Measurements from ENCODE around the gene FCAR.

FCAR gene

GRCh38 chr19:54896036-54896435 is 22.0 kb downstream of the FCAR start:
- TF ChIP-seq NFIC (IDR thresholded peaks at IDR 0.05) (no peak), ZBTB7A (IDR thresholded peaks at IDR 0.05; ENCODE audit: low read depth) (no peak), RAD21 (IDR thresholded peaks at IDR 0.05; ENCODE audit: low read depth) (no peak), TEAD4 (IDR thresholded peaks at IDR 0.05) (no peak)
- TF ChIP-seq, protein P1, sequence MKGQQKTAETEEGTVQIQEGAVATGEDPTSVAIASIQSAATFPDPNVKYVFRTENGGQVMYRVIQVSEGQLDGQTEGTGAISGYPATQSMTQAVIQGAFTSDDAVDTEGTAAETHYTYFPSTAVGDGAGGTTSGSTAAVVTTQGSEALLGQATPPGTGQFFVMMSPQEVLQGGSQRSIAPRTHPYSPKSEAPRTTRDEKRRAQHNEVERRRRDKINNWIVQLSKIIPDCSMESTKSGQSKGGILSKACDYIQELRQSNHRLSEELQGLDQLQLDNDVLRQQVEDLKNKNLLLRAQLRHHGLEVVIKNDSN (IDR thresholded peaks at IDR 0.05) = no peak

DNA sequence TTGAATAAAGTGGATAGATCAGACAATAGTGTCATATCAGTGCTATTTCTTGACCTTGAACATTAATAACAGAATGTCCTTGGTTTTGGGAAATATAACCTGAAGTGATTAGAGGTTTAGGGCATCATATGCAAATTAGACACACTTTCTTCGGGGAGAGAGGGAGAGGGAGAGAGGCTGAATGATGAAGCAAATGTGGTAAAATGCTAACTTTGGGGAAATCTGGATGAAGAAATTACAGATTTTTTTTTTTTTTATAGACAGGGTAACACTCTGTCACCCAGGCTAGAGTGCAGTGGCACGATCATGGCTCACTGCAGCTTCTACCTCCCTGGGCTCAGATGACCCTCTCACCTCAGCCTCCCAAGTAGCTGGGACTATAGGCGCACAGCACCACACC is 28.0 kb downstream of the FCAR start:
- TF ChIP-seq TEAD4 (IDR thresholded peaks at IDR 0.05) (no peak), REST (IDR thresholded peaks at IDR 0.05; ENCODE audit: low read depth) (no peak), CREB1 (IDR thresholded peaks at IDR 0.05; ENCODE audit: low read depth) (no peak), NFIC (IDR thresholded peaks at IDR 0.05) (no peak), ZBTB7A (IDR thresholded peaks at IDR 0.05; ENCODE audit: low read depth) (no peak), TCF12 (IDR thresholded peaks at IDR 0.05; ENCODE audit: low read depth) (no peak), EP300 (IDR thresholded peaks at IDR 0.05; ENCODE audit: borderline replicate concordance) (no peak), CEBPB (IDR thresholded peaks at IDR 0.05) (no peak)
- TF ChIP-seq, protein P1 (IDR thresholded peaks at IDR 0.05) = no peak

DNA sequence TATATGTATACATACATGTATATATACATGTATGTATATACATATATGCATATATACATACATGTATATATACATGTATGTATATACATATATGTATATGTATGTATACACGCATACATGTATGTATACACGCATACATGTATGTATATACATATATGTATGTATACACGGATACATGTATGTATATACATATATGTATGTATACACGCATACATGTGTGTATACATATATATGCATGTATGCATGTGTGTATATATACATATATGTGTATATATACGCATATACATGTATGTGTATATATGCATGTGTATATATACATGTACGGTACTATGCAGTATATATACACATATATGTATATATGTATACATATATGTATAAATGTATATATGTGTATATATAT is 29.3 kb downstream of the FCAR start:
- TF ChIP-seq, protein P2, sequence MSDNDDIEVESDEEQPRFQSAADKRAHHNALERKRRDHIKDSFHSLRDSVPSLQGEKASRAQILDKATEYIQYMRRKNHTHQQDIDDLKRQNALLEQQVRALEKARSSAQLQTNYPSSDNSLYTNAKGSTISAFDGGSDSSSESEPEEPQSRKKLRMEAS (IDR thresholded peaks at IDR 0.05) = no peak
- TF ChIP-seq FOXM1 (IDR thresholded peaks at IDR 0.05; ENCODE audit: borderline replicate concordance, low read depth) (no peak), CREB1 (IDR thresholded peaks at IDR 0.05; ENCODE audit: low read depth) (no peak), RAD21 (IDR thresholded peaks at IDR 0.05; ENCODE audit: low read depth) (no peak), EGR1 (IDR thresholded peaks at IDR 0.05) (no peak), TEAD4 (IDR thresholded peaks at IDR 0.05) (no peak), TCF12 (IDR thresholded peaks at IDR 0.05; ENCODE audit: low read depth) (no peak), TAF1 (IDR thresholded peaks at IDR 0.05; ENCODE audit: low read depth) (no peak), REST (IDR thresholded peaks at IDR 0.05; ENCODE audit: low read depth) (no peak), CEBPB (IDR thresholded peaks at IDR 0.05) (no peak), EP300 (IDR thresholded peaks at IDR 0.05; ENCODE audit: borderline replicate concordance) (no peak)
- TF ChIP-seq, protein P1 (IDR thresholded peaks at IDR 0.05) = no peak

DNA sequence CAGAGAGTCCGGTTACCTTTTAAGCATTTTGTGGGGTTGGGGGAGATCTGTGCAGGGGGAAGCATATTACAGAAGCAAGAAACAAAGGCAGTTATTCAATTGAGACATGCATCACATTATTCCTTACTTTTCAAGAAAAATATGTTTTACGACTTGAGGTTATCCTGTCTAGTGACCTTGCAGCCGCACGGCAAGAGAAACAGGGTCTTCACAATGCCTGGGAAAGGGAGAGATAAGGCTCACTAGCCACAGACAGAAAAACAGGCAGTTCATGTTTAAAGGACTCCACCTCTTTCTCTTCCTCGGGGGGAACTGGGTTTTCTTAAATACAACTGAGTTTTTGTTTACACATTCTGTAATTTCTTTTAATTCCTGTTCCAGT is 31.4 kb downstream of the FCAR start:
- TF ChIP-seq CEBPB (IDR thresholded peaks at IDR 0.05) (no peak), REST (IDR thresholded peaks at IDR 0.05; ENCODE audit: low read depth) (no peak), EGR1 (IDR thresholded peaks at IDR 0.05) (no peak), ZBTB7A (IDR thresholded peaks at IDR 0.05; ENCODE audit: low read depth) (no peak), EP300 (IDR thresholded peaks at IDR 0.05; ENCODE audit: borderline replicate concordance) (no peak), TAF1 (IDR thresholded peaks at IDR 0.05; ENCODE audit: low read depth) (no peak)

DNA sequence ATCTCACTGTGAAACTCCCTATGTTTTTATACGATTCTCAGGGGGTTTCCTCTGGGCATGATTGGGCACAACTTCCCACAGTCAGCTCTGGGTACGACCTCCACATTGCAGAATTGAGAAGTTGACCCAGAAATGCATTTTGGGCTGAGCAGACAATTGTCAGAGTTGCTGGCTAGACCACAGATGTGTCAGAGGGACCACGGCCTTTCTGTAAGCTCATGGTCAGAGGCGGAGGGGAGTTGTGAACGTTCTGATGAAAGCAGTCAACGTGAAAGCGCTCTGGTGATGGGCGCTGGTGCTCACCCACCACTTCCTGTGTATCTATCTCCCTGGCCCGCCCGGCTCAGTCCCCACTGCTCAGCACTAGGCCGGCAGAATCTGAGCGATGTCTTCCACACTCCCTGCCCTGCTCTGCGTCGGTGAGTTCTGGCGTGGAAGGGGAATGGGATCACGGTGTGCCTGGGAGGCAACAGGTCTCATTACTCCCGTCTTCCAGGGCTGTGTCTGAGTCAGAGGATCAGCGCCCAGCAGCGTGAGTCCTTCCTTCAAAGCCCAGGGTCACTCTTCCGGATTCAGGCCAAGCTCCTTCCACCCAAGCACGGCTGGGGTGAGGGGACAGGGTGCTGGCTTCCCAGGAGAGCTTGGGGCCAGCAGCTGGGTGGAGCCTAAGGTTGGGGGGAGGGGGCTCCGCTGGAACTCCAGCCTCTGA is 31.9 kb downstream of the FCAR start, which contains the start of gene NCR1:
NCR1 (plus strand) TSS at position 346 of the 709 bp plus-strand sequence; CDS start at position 386, 40 bp downstream.
- no peak for TF ChIP-seq EGR1 (IDR thresholded peaks at IDR 0.05)
- no peak for TF ChIP-seq FOXM1 (IDR thresholded peaks at IDR 0.05; ENCODE audit: borderline replicate concordance, low read depth)
- TF ChIP-seq CREB1 (IDR thresholded peaks at IDR 0.05; ENCODE audit: low read depth) = no peak
- TF ChIP-seq, protein P2 (IDR thresholded peaks at IDR 0.05) = no peak
- TF ChIP-seq REST (IDR thresholded peaks at IDR 0.05; ENCODE audit: low read depth) = no peak
- TF ChIP-seq CEBPB (IDR thresholded peaks at IDR 0.05) = no peak
- TF ChIP-seq TEAD4 (IDR thresholded peaks at IDR 0.05) = no peak
- no peak for TF ChIP-seq NFIC (IDR thresholded peaks at IDR 0.05)
- no peak for TF ChIP-seq EP300 (IDR thresholded peaks at IDR 0.05; ENCODE audit: borderline replicate concordance)
- TF ChIP-seq, protein P1 (IDR thresholded peaks at IDR 0.05) = no peak
- TF ChIP-seq RAD21 (IDR thresholded peaks at IDR 0.05; ENCODE audit: low read depth) = no peak
- TF ChIP-seq TCF12 (IDR thresholded peaks at IDR 0.05; ENCODE audit: low read depth) = no peak
- TF ChIP-seq ZBTB7A (IDR thresholded peaks at IDR 0.05; ENCODE audit: low read depth) = no peak
- TF ChIP-seq TAF1 (IDR thresholded peaks at IDR 0.05; ENCODE audit: low read depth) = no peak
